Panc1 (cell line): Measurements from ENCODE around the gene ZNF211. TPM values are rescaled to one million over a fixed set of nuclear protein-coding genes. Genes with fewer than 3 reads are reported as not detected.

Experiments
- ATAC-seq: fragments of 200-7000 bp; cut with Tn5 transposase; 2 replicates; pipeline ENCODE4 v1.9.1; 2020; ENCODE audit warnings: mild to moderate bottlenecking, moderate library complexity
- BruUV-seq: library from RNA; stranded (reverse); fragments of 400-500 nt; replicated peaks from 2 replicates; lab custom pipeline; 2021; lab: Mats Ljungman, UMichigan
- CTCF ChIA-PET: fragments of 300-600 bp; sonication (Branson Sonifier 250); formaldehyde crosslinking; loops from one replicate; lab custom pipeline; 2022; ENCODE audit warnings: antibody characterized with exemption; lab: Charles Lee
- POLR2A ChIA-PET: fragments of 300-600 bp; sonication (Branson Sonifier 250); formaldehyde crosslinking; loops from one replicate; lab custom pipeline; 2022; ENCODE audit warnings: antibody characterized with exemption; lab: Charles Lee
- DNase-seq: peaks from one replicate; pipeline ENCODE4 v3.0.0-alpha.2; 2010; ENCODE audit warnings: low read depth, low spot score
- H3K27ac ChIP-seq: 2 replicates; pipeline ENCODE4 v1.5.1; 2011; ENCODE audit warnings: mild to moderate bottlenecking, low read length, inconsistent platforms
- H3K27me3 ChIP-seq: fragments of 200-500 bp; sonication (Bioruptor generic); 2 replicates; pipeline ENCODE4 v1.6.0; 2014; ENCODE audit warnings: low read length, inconsistent platforms; ENCODE audit not compliant: control insufficient read depth, insufficient read depth
- H3K36me3 ChIP-seq: fragments of 200-500 bp; sonication (Bioruptor generic); 2 replicates; pipeline ENCODE4 v1.5.1; 2014; ENCODE audit warnings: inconsistent platforms, mild to moderate bottlenecking, low read length, moderate library complexity; ENCODE audit not compliant: control insufficient read depth, insufficient read depth
- H3K4me1 ChIP-seq: 2 replicates; pipeline ENCODE4 v1.5.1; 2011; ENCODE audit warnings: inconsistent platforms, mild to moderate bottlenecking, low read length, moderate library complexity; ENCODE audit not compliant: control insufficient read depth, insufficient read depth
- H3K4me3 ChIP-seq, 2 experiments: 2 replicates each; pipeline ENCODE4 v1.5.1; 2011 to 2012; ENCODE audit warnings: low read depth in 2 of 2, low read length in 2 of 2, mild to moderate bottlenecking in 2 of 2, inconsistent platforms in 1 of 2, moderate library complexity in 1 of 2
- H3K9me3 ChIP-seq: fragments of 200-500 bp; sonication (Bioruptor generic); 2 replicates; pipeline ENCODE4 v1.5.1; 2014; ENCODE audit warnings: low read depth, mild to moderate bottlenecking, inconsistent platforms, low read length, moderate library complexity; ENCODE audit not compliant: control insufficient read depth, insufficient read depth
- POLR2AphosphoS5 ChIP-seq: IDR thresholded peaks from 2 replicates; pipeline ENCODE4 v1.6.1; 2012; ENCODE audit warnings: mild to moderate bottlenecking, low read depth, low read length, moderate library complexity
- SIN3A ChIP-seq: IDR thresholded peaks from 2 replicates; pipeline ENCODE4 v1.6.1; 2012; ENCODE audit warnings: low read depth, mild to moderate bottlenecking, low read length, moderate library complexity, borderline replicate concordance; ENCODE audit not compliant: insufficient read depth
- TCF7L2 ChIP-seq: IDR thresholded peaks from 2 replicates; pipeline ENCODE4 v1.6.1; 2011; ENCODE audit warnings: mild to moderate bottlenecking, low read depth, low read length, inconsistent platforms
- in situ Hi-C: cut with HindIII; loops from 2 replicates; pipeline ENCODE4 v1.10.0; 2016; ENCODE audit warnings: low sequenced_read_pairs, low pct_unique_long_range_greater_than_20kb
- intact Hi-C: fragments of 100-400 bp; cut with micrococcal nuclease; formaldehyde crosslinking; loops from one replicate; pipeline ENCODE4 v1.10.0; 2022; ENCODE audit not compliant: unreplicated experiment
- total RNA-seq: library from RNA; stranded (reverse); gene quantifications from one replicate; pipeline ENCODE4 v1.2.1, GENCODE V29; 2021; ENCODE audit not compliant: unreplicated experiment
- TF ChIP-seq, protein P1 (sequence below): fragments of 450-650 bp; IDR thresholded peaks from 2 replicates; pipeline ENCODE4 v1.5.1; 2017; ENCODE audit warnings: mild to moderate bottlenecking
- TF ChIP-seq, protein P2 (sequence below), 2 experiments: IDR thresholded peaks; 2 replicates each; pipeline ENCODE4 v1.6.1; 2011 to 2012; ENCODE audit warnings: low read depth in 2 of 2, control low read depth in 1 of 2, low read length in 1 of 2, mild to moderate bottlenecking in 1 of 2, moderate library complexity in 1 of 2; ENCODE audit not compliant: insufficient read depth in 1 of 2

ZNF211 gene
- total RNA-seq, 1 experiment from 2014 or later, result 13.9 TPM

DNA sequence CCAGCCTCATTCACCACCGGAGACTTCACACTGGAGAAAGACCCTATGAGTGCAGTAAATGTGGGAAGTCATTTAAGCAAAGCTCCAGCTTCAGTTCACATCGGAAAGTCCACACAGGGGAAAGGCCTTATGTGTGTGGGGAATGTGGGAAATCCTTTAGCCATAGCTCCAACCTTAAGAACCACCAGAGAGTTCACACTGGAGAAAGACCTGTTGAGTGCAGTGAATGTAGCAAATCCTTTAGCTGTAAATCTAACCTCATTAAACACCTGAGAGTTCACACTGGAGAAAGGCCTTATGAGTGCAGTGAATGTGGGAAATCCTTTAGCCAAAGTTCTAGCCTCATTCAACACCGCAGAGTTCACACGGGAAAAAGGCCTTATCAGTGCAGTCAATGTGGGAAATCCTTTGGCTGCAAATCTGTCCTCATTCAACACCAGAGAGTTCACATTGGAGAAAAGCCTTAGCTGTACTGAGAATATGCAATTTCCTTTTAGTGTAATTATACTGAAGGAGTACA is 8.8 kb downstream of the ZNF211 start:
- intact Hi-C loops, result no loop called here
- BruUV-seq, result no TSS peak
- ATAC-seq (no peak), DNase-seq (no peak)
- Histone ChIP-seq H3K36me3 (peaks cover 2% of the 10 kb centered on the region; the same call in 1 of the 2 replicates), H3K27ac (no peak overlapping the region), H3K9me3 (peaks cover 57% of the 10 kb centered on the region), H3K4me1 (no peaks in the 10 kb centered on the region), H3K4me3 (no peak overlapping the region), H3K27me3 (no peaks in the 10 kb centered on the region)
- TF ChIP-seq, protein P1, sequence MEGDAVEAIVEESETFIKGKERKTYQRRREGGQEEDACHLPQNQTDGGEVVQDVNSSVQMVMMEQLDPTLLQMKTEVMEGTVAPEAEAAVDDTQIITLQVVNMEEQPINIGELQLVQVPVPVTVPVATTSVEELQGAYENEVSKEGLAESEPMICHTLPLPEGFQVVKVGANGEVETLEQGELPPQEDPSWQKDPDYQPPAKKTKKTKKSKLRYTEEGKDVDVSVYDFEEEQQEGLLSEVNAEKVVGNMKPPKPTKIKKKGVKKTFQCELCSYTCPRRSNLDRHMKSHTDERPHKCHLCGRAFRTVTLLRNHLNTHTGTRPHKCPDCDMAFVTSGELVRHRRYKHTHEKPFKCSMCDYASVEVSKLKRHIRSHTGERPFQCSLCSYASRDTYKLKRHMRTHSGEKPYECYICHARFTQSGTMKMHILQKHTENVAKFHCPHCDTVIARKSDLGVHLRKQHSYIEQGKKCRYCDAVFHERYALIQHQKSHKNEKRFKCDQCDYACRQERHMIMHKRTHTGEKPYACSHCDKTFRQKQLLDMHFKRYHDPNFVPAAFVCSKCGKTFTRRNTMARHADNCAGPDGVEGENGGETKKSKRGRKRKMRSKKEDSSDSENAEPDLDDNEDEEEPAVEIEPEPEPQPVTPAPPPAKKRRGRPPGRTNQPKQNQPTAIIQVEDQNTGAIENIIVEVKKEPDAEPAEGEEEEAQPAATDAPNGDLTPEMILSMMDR, result no peak
- TF ChIP-seq SIN3A (no peak), POLR2AphosphoS5 (no peak), TCF7L2 (no peak)
- TF ChIP-seq, protein P2, sequence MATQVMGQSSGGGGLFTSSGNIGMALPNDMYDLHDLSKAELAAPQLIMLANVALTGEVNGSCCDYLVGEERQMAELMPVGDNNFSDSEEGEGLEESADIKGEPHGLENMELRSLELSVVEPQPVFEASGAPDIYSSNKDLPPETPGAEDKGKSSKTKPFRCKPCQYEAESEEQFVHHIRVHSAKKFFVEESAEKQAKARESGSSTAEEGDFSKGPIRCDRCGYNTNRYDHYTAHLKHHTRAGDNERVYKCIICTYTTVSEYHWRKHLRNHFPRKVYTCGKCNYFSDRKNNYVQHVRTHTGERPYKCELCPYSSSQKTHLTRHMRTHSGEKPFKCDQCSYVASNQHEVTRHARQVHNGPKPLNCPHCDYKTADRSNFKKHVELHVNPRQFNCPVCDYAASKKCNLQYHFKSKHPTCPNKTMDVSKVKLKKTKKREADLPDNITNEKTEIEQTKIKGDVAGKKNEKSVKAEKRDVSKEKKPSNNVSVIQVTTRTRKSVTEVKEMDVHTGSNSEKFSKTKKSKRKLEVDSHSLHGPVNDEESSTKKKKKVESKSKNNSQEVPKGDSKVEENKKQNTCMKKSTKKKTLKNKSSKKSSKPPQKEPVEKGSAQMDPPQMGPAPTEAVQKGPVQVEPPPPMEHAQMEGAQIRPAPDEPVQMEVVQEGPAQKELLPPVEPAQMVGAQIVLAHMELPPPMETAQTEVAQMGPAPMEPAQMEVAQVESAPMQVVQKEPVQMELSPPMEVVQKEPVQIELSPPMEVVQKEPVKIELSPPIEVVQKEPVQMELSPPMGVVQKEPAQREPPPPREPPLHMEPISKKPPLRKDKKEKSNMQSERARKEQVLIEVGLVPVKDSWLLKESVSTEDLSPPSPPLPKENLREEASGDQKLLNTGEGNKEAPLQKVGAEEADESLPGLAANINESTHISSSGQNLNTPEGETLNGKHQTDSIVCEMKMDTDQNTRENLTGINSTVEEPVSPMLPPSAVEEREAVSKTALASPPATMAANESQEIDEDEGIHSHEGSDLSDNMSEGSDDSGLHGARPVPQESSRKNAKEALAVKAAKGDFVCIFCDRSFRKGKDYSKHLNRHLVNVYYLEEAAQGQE (IDR thresholded peaks at IDR 0.05; ENCODE audit: insufficient read depth in 1 of 2, low read depth in 2 of 2, low read length in 1 of 2), result no peak
- in situ Hi-C loops, result no loop called here
- ChIA-PET CTCF (no interaction called here), POLR2A (interaction anchor here (0.8 kb wide), 1 partner anchor 41 kb away, joined by 6 read pairs; no protein-coding TSS in a partner anchor)

DNA sequence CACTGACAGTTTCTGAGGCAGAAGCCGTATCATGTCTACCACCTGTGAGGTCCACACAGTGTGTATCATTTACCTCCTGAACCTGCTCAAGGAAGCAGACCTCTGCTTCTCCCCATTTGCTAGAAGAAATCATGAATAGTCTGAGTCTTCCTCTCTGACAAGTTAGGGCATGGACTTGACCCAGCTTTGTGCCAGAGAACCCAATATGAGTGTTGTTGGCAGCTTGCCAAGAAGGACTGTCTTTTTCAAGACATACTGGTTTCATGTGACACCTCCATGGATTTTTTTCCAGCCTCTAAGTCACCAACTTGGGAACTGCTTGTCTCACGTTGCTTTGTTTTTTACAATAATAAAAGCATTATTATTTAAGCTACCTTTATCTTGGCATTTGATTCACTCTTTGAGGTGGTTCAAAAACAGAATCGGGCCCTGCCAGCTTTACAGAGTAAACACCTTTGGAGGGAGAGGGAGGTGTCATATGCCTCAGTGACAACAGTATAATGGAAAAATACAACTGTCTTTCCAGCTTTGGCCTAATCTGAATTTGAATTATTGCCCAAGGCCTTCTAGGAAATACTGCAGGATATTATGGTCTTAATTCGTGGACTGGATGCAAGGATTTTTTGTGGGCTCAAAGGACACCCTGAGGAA is 9.6 kb downstream of the ZNF211 start:
- Histone ChIP-seq H3K36me3 (peaks cover 2% of the 10 kb centered on the region; the same call in 1 of the 2 replicates), H3K9me3 (peaks cover 51% of the 10 kb centered on the region), H3K27me3 (no peaks in the 10 kb centered on the region), H3K4me1 (no peaks in the 10 kb centered on the region), H3K27ac (no peak overlapping the region), H3K4me3 (no peak overlapping the region)
- intact Hi-C loops (no loop called here), in situ Hi-C loops (no loop called here)
- DNase-seq (no peak), ATAC-seq (no peak)
- ChIA-PET POLR2A (no interaction called here), CTCF (no interaction called here)
- no TSS peak for BruUV-seq
- TF ChIP-seq, protein P2 (IDR thresholded peaks at IDR 0.05; ENCODE audit: insufficient read depth in 1 of 2, low read depth in 2 of 2, low read length in 1 of 2), result no peak
- TF ChIP-seq, protein P1, result no peak
- TF ChIP-seq POLR2AphosphoS5 (no peak), TCF7L2 (no peak), SIN3A (no peak)
